ENCODE results near the gene DMAC2L.
"Not testable (repeated sequence)": the region's sequence is repeated elsewhere in the genome, so short reads cannot be mapped to it uniquely, and the experiment has no call there.

Gene DMAC2L

GRCh38 chr14:50331596-50331995, 19.5 kb downstream of the DMAC2L start:
- no peak for DNase-seq

- DNase-seq, result no peak
Observed at GRCh38 chr14:50333014-50333509, 20.9 kb downstream of the DMAC2L start.

- DNase-seq, result no peak
Observed at GRCh38 chr14:50334211-50334610, 22.1 kb downstream of the DMAC2L start.

GRCh38 chr14:50335389-50335788, 23.3 kb downstream of the DMAC2L start:
- no peak for DNase-seq

GRCh38 chr14:50335989-50336824, 24.1 kb downstream of the DMAC2L start:
- DNase-seq, result no peak

- no peak for DNase-seq
Observed at GRCh38 chr14:50338587-50338986, 26.5 kb downstream of the DMAC2L start.

- DNase-seq, result no peak
Observed at GRCh38 chr14:50339178-50339804, 27.2 kb downstream of the DMAC2L start.

- DNase-seq, result no peak
Observed at GRCh38 chr14:50340045-50340444, 27.9 kb downstream of the DMAC2L start.

- DNase-seq, result no peak
Observed at GRCh38 chr14:50340963-50341362, 28.8 kb downstream of the DMAC2L start.

- peak; percentile 13 to 30 for DNase-seq
Observed at GRCh38 chr14:50342221-50343078, 30.3 kb downstream of the DMAC2L start.

- DNase-seq, result no peak
Observed at GRCh38 chr14:50343434-50343833, 31.3 kb downstream of the DMAC2L start.

- peak; percentile 60 for DNase-seq
Observed at GRCh38 chr14:50344116-50344775, 32.1 kb downstream of the DMAC2L start.

GRCh38 chr14:50344876-50345563, 32.9 kb downstream of the DMAC2L start:
- DNase-seq, result no peak

- DNase-seq, result no peak
Observed at GRCh38 chr14:50345846-50346422, 33.8 kb downstream of the DMAC2L start.

GRCh38 chr14:50347521-50347920, 35.4 kb downstream of the DMAC2L start:
- no peak for DNase-seq

- no peak for DNase-seq
Observed at GRCh38 chr14:50348933-50349332, 36.8 kb downstream of the DMAC2L start.

- no peak for DNase-seq
Observed at GRCh38 chr14:50350975-50351374, 38.9 kb downstream of the DMAC2L start.

- no peak for DNase-seq
Observed at GRCh38 chr14:50352584-50352983, 40.5 kb downstream of the DMAC2L start.

- no peak for DNase-seq
Observed at GRCh38 chr14:50353126-50353525, 41.0 kb downstream of the DMAC2L start.

- DNase-seq, result no peak
Observed at GRCh38 chr14:50354527-50354926, 42.4 kb downstream of the DMAC2L start.

- DNase-seq, result no peak
Observed at GRCh38 chr14:50355692-50356091, 43.6 kb downstream of the DMAC2L start.

- not testable (repeated sequence) for DNase-seq
Observed at GRCh38 chr14:50356283-50356682, 44.2 kb downstream of the DMAC2L start.
